RWPE2 (cell line): ENCODE measurements around the gene MFSD6L.

Source experiments
- ATAC-seq: fragments of 200-7000 bp; cut with Tn5 transposase; 3 replicates; pipeline ENCODE4 v1.9.1; 2021; ENCODE audit warnings: low read depth
- DNase-seq: peaks from one replicate; pipeline ENCODE4 v3.0.0-alpha.2; 2020; ENCODE audit warnings: low spot score
- H3K27ac ChIP-seq: fragments of 450-650 bp; 2 replicates; pipeline ENCODE4 v1.5.1; 2017; ENCODE audit warnings: mild to moderate bottlenecking; ENCODE audit not compliant: poor library complexity, severe bottlenecking
- H3K27me3 ChIP-seq: fragments of 250-450 bp; sonication (Bioruptor Pico); 2 replicates; pipeline ENCODE4 v1.5.1; 2021; ENCODE audit warnings: mild to moderate bottlenecking, moderate library complexity; ENCODE audit not compliant: insufficient read depth, poor library complexity, severe bottlenecking
- H3K36me3 ChIP-seq: fragments of 250-450 bp; sonication (Bioruptor Pico); 2 replicates; pipeline ENCODE4 v1.5.1; 2020; ENCODE audit warnings: low read depth, mild to moderate bottlenecking, moderate library complexity
- H3K4me1 ChIP-seq: fragments of 250-450 bp; sonication (Bioruptor Pico); 2 replicates; pipeline ENCODE4 v1.5.1; 2021; ENCODE audit warnings: mild to moderate bottlenecking, moderate library complexity; ENCODE audit not compliant: insufficient read depth, poor library complexity, severe bottlenecking
- H3K4me3 ChIP-seq: fragments of 250-450 bp; sonication (Bioruptor Pico); 2 replicates; pipeline ENCODE4 v1.5.1; 2021; ENCODE audit warnings: mild to moderate bottlenecking, moderate library complexity; ENCODE audit not compliant: severe bottlenecking
- H3K9me3 ChIP-seq: fragments of 250-450 bp; sonication (Bioruptor Pico); 2 replicates; pipeline ENCODE4 v1.5.1; 2021; ENCODE audit warnings: mild to moderate bottlenecking, moderate library complexity; ENCODE audit not compliant: severe bottlenecking
- TF ChIP-seq, protein P1 (sequence below): fragments of 450-650 bp; IDR thresholded peaks from one replicate; pipeline ENCODE4 v1.5.1; 2017; ENCODE audit warnings: mild to moderate bottlenecking, moderate library complexity; ENCODE audit not compliant: poor library complexity, severe bottlenecking

The MFSD6L gene

DNA sequence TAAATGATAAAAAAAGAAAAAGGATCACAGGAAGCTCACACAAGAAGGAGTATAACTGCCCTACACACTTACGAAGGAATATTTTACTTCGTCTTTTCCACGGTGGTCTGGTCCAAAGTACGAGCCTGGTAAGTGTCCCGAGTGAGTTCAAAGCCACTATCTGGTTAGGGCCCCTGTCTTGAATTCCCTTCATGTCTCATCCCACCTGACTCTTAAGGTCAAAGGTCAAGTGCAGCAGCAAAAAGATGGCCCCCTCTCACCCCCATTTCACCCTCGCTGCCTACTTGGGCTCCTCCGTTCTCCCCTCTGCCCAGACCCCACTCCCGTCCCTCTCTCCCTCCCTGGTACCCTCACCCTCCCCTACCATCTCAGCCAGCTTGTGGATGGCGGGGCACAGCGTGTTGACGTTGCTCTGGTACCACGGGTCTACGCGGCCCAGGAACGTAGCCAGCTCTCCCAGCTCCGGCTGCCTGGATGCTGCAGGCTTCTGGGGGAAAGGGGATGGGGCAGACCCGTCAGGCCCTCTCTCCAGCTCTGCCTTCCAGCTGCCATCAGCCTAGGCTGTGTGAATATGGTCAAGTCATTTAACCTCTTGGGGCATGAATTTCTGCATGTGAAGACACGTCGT, 27.8 kb upstream of the MFSD6L start:
- no peak for ATAC-seq
- Histone ChIP-seq H3K36me3 (no peaks in the 10 kb centered on the region), H3K9me3 (no peaks in the 10 kb centered on the region), H3K4me1 (no peaks in the 10 kb centered on the region), H3K27me3 (no peaks in the 10 kb centered on the region), H3K27ac (no peak overlapping the region), H3K4me3 (no peak overlapping the region)
- no peak for DNase-seq
- TF ChIP-seq, protein P1, sequence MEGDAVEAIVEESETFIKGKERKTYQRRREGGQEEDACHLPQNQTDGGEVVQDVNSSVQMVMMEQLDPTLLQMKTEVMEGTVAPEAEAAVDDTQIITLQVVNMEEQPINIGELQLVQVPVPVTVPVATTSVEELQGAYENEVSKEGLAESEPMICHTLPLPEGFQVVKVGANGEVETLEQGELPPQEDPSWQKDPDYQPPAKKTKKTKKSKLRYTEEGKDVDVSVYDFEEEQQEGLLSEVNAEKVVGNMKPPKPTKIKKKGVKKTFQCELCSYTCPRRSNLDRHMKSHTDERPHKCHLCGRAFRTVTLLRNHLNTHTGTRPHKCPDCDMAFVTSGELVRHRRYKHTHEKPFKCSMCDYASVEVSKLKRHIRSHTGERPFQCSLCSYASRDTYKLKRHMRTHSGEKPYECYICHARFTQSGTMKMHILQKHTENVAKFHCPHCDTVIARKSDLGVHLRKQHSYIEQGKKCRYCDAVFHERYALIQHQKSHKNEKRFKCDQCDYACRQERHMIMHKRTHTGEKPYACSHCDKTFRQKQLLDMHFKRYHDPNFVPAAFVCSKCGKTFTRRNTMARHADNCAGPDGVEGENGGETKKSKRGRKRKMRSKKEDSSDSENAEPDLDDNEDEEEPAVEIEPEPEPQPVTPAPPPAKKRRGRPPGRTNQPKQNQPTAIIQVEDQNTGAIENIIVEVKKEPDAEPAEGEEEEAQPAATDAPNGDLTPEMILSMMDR: no peak

DNA sequence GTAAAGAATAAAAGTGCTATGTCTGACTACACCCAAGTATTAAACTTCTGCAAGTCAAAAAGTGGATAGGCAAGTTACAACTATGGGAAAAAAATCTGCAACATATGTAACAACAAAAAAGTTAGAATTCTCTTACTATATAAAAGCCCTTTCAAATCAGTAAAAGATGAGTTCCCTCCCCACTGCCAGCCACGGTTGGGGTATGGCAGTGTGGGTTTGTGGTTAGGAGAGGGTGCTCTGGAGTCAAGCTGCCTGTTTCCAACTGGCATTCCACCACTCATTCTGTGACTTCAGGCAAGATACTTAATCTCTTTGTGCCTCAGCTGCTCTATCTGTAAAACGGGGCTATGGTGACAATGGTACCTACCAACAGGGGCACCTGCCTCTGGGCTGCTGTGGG, 26.6 kb upstream of the MFSD6L start:
- no peaks in the 10 kb centered on the region for H3K4me1 ChIP-seq
- no peaks in the 10 kb centered on the region for H3K36me3 ChIP-seq
- ATAC-seq: no peak
- H3K9me3 ChIP-seq: no peaks in the 10 kb centered on the region
- no peak overlapping the region for H3K27ac ChIP-seq
- TF ChIP-seq, protein P1: no peak
- DNase-seq: no peak
- H3K4me3 ChIP-seq: no peak overlapping the region
- no peaks in the 10 kb centered on the region for H3K27me3 ChIP-seq

DNA sequence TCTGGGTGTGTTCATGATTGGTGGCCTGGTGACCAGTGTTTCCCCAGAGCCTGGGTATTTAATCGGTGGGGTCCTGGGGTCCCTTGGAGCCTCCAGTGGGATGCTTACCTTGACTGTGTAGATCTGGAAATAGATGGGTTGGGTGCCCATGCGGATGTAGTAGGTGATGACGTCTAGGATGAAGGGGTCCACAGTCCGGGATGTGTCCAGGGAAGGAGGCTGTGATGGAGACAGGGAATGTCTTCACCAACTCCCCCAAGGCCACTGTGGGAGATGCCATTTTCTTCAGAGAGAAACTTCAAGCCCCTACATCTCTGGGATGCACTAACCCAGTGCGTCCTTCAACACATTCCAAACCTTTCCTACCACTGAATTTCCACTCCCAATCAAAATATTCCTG, 24.1 kb upstream of the MFSD6L start:
- no peaks in the 10 kb centered on the region for H3K4me1 ChIP-seq
- no peak for DNase-seq
- no peaks in the 10 kb centered on the region for H3K9me3 ChIP-seq
- no peaks in the 10 kb centered on the region for H3K27me3 ChIP-seq
- TF ChIP-seq, protein P1: no peak
- no peaks in the 10 kb centered on the region for H3K36me3 ChIP-seq
- ATAC-seq: no peak
- H3K4me3 ChIP-seq: no peak overlapping the region
- no peak overlapping the region for H3K27ac ChIP-seq

DNA sequence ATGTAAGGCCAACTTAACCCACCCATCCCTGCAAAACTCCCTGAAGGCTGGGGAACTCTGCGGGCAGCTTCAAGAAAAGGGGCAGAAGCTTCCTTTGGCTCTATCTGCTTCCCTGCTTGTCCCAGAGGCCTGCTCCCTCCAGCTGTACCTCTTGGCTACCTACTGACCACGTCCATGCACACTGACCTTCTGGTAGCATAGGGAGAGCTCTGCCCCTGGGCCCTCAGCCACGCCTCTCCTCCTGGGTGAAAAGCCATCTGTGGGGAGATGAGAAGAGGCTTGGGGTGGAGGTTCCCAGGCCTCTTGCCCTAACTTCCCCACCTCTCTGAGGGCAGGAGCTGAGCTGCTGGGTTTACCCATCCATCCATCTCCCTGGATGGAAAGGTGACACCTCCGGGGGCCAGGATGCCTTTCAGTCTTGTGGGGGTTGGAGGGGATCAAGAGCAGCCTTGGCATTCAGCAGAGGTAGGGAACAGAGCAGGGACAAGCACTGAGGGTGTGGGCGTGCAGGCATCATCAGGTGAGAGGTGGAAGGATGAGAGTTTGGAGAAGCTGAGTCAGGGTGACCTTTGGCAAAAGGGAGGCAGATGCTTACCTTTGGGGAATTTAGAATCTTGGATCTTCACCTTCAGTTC, 23.4 kb upstream of the MFSD6L start:
- H3K4me1 ChIP-seq: no peaks in the 10 kb centered on the region
- ATAC-seq: no peak

More for the DNA sequence above, 23.4 kb upstream of the MFSD6L start:
- no peak for DNase-seq
- no peak overlapping the region for H3K4me3 ChIP-seq
- no peaks in the 10 kb centered on the region for H3K9me3 ChIP-seq
- TF ChIP-seq, protein P1: no peak
- no peak overlapping the region for H3K27ac ChIP-seq
- no peaks in the 10 kb centered on the region for H3K27me3 ChIP-seq
- no peaks in the 10 kb centered on the region for H3K36me3 ChIP-seq
